ENCODE measurements around the gene FN1. TPM values are rescaled to one million over a fixed set of nuclear protein-coding genes. Genes with fewer than 3 reads are reported as not detected.

FN1 gene
- total RNA-seq, 6 donors from 2014 or later: 310 to 1,686 (median 1,133) TPM

GRCh38 chr2:215332872-215333595 is 102.8 kb downstream of the FN1 start:
- no peaks in the 10 kb centered on the region for H3K27me3 ChIP-seq
- H3K9me3 ChIP-seq: no peaks in the 10 kb centered on the region
- no peak for TF ChIP-seq EP300 (IDR thresholded peaks at IDR 0.05)
- TF ChIP-seq POLR2A (IDR thresholded peaks at IDR 0.05): no peak
- no peak for TF ChIP-seq POLR2AphosphoS5 (IDR thresholded peaks at IDR 0.05)
- no peak for TF ChIP-seq CTCF (IDR thresholded peaks at IDR 0.05)
- H3K27ac ChIP-seq: no peak overlapping the region
- no peak overlapping the region for H3K4me3 ChIP-seq
- peaks cover 9 to 61% (median 18%) of the 10 kb centered on the region in 4 donors for H3K36me3 ChIP-seq
- ATAC-seq (ENCODE audit: low FRiP score in 2 of 2): no peak
- no peak for DNase-seq
- H3K4me1 ChIP-seq: no peaks in the 10 kb centered on the region
- 89 to 95% methylated on average over 5 of the region's 5 CpGs for WGBS, 2 donors

- no peak overlapping the region for H3K4me3 ChIP-seq
- 79 to 95% methylated on average over 5 of the region's 5 CpGs for WGBS, 2 donors
- no peaks in the 10 kb centered on the region for H3K27me3 ChIP-seq
- H3K4me1 ChIP-seq: no peaks in the 10 kb centered on the region
- TF ChIP-seq EP300 (IDR thresholded peaks at IDR 0.05) (no peak), CTCF (IDR thresholded peaks at IDR 0.05) (no peak), POLR2A (IDR thresholded peaks at IDR 0.05) (no peak), POLR2AphosphoS5 (IDR thresholded peaks at IDR 0.05) (no peak)
- H3K27ac ChIP-seq: no peak overlapping the region
- DNase-seq (no peak), ATAC-seq (ENCODE audit: low FRiP score in 2 of 2) (no peak)
- H3K36me3 ChIP-seq: peaks cover 7 to 43% (median 31%) of the 10 kb centered on the region in 4 donors
- no peaks in the 10 kb centered on the region for H3K9me3 ChIP-seq
Observed at GRCh38 chr2:215328066-215328465, 107.8 kb downstream of the FN1 start.

- ATAC-seq (ENCODE audit: low FRiP score in 2 of 2) (no peak), DNase-seq (no peak)
- H3K4me3 ChIP-seq: no peak overlapping the region
- no peaks in the 10 kb centered on the region for H3K9me3 ChIP-seq
- 81 to 91% methylated on average over 6 of the region's 6 CpGs for WGBS, 2 donors
- no peak overlapping the region for H3K27ac ChIP-seq
- H3K36me3 ChIP-seq: peaks cover 5 to 49% (median 38%) of the 10 kb centered on the region in 4 donors
- TF ChIP-seq CTCF (IDR thresholded peaks at IDR 0.05): no peak
- TF ChIP-seq POLR2AphosphoS5 (IDR thresholded peaks at IDR 0.05): no peak
- TF ChIP-seq POLR2A (IDR thresholded peaks at IDR 0.05): no peak
- TF ChIP-seq EP300 (IDR thresholded peaks at IDR 0.05): no peak
- H3K4me1 ChIP-seq: no peaks in the 10 kb centered on the region
- no peaks in the 10 kb centered on the region for H3K27me3 ChIP-seq
Observed at GRCh38 chr2:215324811-215325210, 111.1 kb downstream of the FN1 start.

- Histone ChIP-seq H3K27ac (no peak overlapping the region), H3K27me3 (no peaks in the 10 kb centered on the region), H3K4me1 (no peaks in the 10 kb centered on the region), H3K4me3 (no peak overlapping the region), H3K36me3 (peaks cover 0 to 39% (median 22%) of the 10 kb centered on the region in 4 donors), H3K9me3 (no peaks in the 10 kb centered on the region)
- TF ChIP-seq POLR2AphosphoS5 (IDR thresholded peaks at IDR 0.05): no peak
- no peak for TF ChIP-seq CTCF (IDR thresholded peaks at IDR 0.05)
- TF ChIP-seq EP300 (IDR thresholded peaks at IDR 0.05): no peak
- no peak for TF ChIP-seq POLR2A (IDR thresholded peaks at IDR 0.05)
- WGBS, 2 donors: 89 to 91% methylated on average over 5 to 7 of the region's 7 CpGs
- DNase-seq (peak in 1 of 2 donors; percentile 29), ATAC-seq (ENCODE audit: low FRiP score in 2 of 2) (no peak)
Observed at GRCh38 chr2:215320679-215321078, 115.2 kb downstream of the FN1 start.

GRCh38 chr2:215320102-215320501 is 115.8 kb downstream of the FN1 start:
- no peak overlapping the region for H3K4me3 ChIP-seq
- no peaks in the 10 kb centered on the region for H3K4me1 ChIP-seq
- 82 to 84% methylated on average over 3 of the region's 3 CpGs for WGBS, 2 donors
- TF ChIP-seq POLR2A (IDR thresholded peaks at IDR 0.05) (no peak), CTCF (IDR thresholded peaks at IDR 0.05) (no peak), POLR2AphosphoS5 (IDR thresholded peaks at IDR 0.05) (no peak), EP300 (IDR thresholded peaks at IDR 0.05) (no peak)
- H3K27ac ChIP-seq: no peak overlapping the region
- no peaks in the 10 kb centered on the region for H3K27me3 ChIP-seq
- H3K9me3 ChIP-seq: no peaks in the 10 kb centered on the region
- no peak for DNase-seq
- peaks cover 0 to 36% (median 21%) of the 10 kb centered on the region in 4 donors for H3K36me3 ChIP-seq
- no peak for ATAC-seq (ENCODE audit: low FRiP score in 2 of 2)
